ENCODE results near the gene GAGE12D. TPM values are rescaled to one million over a fixed set of nuclear protein-coding genes. Genes with fewer than 3 reads are reported as not detected.

The GAGE12D gene
- total RNA-seq, 6 experiments from 2014 or later, result not detected

Other genes with a start within 250 kb of the GAGE12D start
- not detected for gene GAGE10, start 238.1 kb upstream of the GAGE12D start, total RNA-seq (2021; fragmentation: NEBNext Ultra II Directional; extraction: Animal tissue kit (Norgen Biotek cat#: 25700))
- gene GAGE12J, start 219.7 kb upstream of the GAGE12D start, total RNA-seq (2021; fragmentation: NEBNext Ultra II Directional; extraction: Animal tissue kit (Norgen Biotek cat#: 25700)), result not detected
- not detected for gene GAGE13, start 210.2 kb upstream of the GAGE12D start, total RNA-seq (2021; fragmentation: NEBNext Ultra II Directional; extraction: Animal tissue kit (Norgen Biotek cat#: 25700))
- gene GAGE12C, start 9.6 kb upstream of the GAGE12D start, total RNA-seq (2021; fragmentation: NEBNext Ultra II Directional; extraction: Animal tissue kit (Norgen Biotek cat#: 25700)), result not detected
- gene GAGE12E, start 9.6 kb downstream of the GAGE12D start, total RNA-seq (2021; fragmentation: NEBNext Ultra II Directional; extraction: Animal tissue kit (Norgen Biotek cat#: 25700)), result not detected
- not detected for gene GAGE12F, start 19.1 kb downstream of the GAGE12D start, total RNA-seq (2021; fragmentation: NEBNext Ultra II Directional; extraction: Animal tissue kit (Norgen Biotek cat#: 25700))
- gene GAGE12G, start 28.7 kb downstream of the GAGE12D start, total RNA-seq (2021; fragmentation: NEBNext Ultra II Directional; extraction: Animal tissue kit (Norgen Biotek cat#: 25700)), result not detected
- not detected for gene GAGE12H, start 38.2 kb downstream of the GAGE12D start, total RNA-seq (2021; fragmentation: NEBNext Ultra II Directional; extraction: Animal tissue kit (Norgen Biotek cat#: 25700))
- gene GAGE2A, start 47.8 kb downstream of the GAGE12D start, total RNA-seq (2021; fragmentation: NEBNext Ultra II Directional; extraction: Animal tissue kit (Norgen Biotek cat#: 25700)), result not detected
- gene GAGE1, start 57.3 kb downstream of the GAGE12D start, total RNA-seq (2021; fragmentation: NEBNext Ultra II Directional; extraction: Animal tissue kit (Norgen Biotek cat#: 25700)), result not detected
- under 1 TPM in 1 of 6 experiments, not detected in 5; 0.34 TPM for gene PAGE1, start 154.3 kb downstream of the GAGE12D start, total RNA-seq (2021; fragmentation: NEBNext Ultra II Directional; extraction: Animal tissue kit (Norgen Biotek cat#: 25700))

All from HFFc6 (cell line).